Measurements from ENCODE around the gene ZNF408. TPM values are rescaled to one million over a fixed set of nuclear protein-coding genes. Genes with fewer than 3 reads are reported as not detected.

ZNF408 gene
- total and polyA plus RNA-seq, 2 of the 13 experiments (the other 11 are each of a cell fraction or from before 2014, with no cell fraction given): 11.2 to 12.5 TPM

DNA sequence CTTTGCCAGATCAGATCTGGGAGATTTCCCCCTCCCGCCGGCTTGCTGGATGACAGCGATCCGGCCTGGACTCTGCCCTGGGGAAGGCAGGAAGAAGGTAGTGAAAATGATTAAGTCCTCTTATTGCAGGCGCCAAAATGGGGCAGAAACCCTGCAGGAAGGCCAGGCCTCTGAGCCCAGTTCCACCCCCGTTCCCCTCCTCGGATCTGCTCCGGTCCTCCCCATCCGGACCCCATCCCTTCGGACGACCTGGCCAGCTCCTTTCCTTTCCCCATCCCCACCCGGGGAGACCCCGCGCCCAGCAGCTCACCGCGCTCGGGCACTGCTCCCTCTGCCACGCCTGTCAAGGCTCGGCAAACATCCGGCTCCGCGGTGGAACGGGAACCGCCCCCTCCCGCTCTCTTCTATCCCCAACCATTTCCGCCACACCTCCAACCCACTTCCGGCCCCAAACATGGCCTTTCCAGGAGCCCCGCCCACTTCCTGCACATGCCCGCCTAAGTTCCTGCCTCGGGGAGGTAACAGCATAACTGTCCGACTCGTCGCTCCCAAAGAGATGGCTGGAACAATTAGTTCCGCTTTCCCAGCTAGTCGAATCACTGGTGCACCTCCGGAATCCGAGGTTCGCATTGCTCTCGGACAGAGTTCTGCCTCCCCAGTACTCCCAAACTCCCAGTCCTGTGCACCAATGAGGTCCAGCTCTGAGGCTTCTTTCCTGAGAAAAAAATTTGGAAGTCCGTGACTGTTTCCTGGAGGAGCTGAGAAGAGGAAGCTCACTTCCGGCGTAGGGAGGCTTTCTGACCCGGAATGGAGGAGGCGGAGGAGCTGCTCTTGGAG, at the start of gene ZNF408, which contains the start of gene ARHGAP1 (continued):
- TF ChIP-seq, protein P1, sequence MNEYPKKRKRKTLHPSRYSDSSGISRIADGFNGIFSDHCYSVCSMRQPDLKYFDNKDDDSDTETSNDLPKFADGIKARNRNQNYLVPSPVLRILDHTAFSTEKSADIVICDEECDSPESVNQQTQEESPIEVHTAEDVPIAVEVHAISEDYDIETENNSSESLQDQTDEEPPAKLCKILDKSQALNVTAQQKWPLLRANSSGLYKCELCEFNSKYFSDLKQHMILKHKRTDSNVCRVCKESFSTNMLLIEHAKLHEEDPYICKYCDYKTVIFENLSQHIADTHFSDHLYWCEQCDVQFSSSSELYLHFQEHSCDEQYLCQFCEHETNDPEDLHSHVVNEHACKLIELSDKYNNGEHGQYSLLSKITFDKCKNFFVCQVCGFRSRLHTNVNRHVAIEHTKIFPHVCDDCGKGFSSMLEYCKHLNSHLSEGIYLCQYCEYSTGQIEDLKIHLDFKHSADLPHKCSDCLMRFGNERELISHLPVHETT (CRISPR knock-in tag; conservative IDR thresholded peaks at IDR 0.05): peak; percentile 77
- peak; percentile 24; the same call in 1 of the 2 replicates for TF ChIP-seq ZNF614 (CRISPR knock-in tag; IDR thresholded peaks at IDR 0.05; ENCODE audit: borderline replicate concordance)
- TF ChIP-seq, protein P2, sequence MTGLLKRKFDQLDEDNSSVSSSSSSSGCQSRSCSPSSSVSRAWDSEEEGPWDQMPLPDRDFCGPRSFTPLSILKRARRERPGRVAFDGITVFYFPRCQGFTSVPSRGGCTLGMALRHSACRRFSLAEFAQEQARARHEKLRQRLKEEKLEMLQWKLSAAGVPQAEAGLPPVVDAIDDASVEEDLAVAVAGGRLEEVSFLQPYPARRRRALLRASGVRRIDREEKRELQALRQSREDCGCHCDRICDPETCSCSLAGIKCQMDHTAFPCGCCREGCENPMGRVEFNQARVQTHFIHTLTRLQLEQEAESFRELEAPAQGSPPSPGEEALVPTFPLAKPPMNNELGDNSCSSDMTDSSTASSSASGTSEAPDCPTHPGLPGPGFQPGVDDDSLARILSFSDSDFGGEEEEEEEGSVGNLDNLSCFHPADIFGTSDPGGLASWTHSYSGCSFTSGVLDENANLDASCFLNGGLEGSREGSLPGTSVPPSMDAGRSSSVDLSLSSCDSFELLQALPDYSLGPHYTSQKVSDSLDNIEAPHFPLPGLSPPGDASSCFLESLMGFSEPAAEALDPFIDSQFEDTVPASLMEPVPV (CRISPR knock-in tag; IDR thresholded peaks at IDR 0.05): peak; percentile 92

DNA sequence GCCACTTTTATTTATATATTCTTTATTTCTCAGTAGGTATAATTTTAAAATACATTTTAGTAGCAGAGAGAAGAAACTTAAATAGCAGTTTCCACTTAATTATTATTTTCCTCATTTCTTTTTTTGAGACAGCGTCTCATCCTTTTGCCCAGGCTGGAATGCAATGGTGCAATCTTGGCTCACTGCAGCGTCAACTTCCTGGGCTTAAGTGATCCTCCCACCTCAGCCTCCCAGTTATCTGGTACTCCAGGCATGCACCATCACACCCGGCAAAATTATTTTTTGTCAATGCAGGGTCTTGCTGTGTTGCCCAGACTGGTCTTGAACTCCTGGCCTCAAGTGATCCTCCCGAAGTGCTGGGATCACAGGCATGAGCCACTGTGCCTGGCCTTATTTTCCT, 45.2 kb upstream of the ZNF408 start:
- H2AFZ ChIP-seq (ENCODE audit: low read length): no peak overlapping the region
- ChIA-PET CTCF (ENCODE audit: low intra/inter-chr PET ratio, low total read pairs) (no interaction called here), POLR2A (no interaction called here)
- WGBS (ENCODE audit: low lambda C conversion rate): 95% methylated on average over 4 of the region's 4 CpGs
- H3K27ac ChIP-seq (ENCODE audit: extremely low read length, insufficient read depth, low read length): no peak overlapping the region
- H3K4me1 ChIP-seq (ENCODE audit: insufficient read depth, low read length): peaks cover 10% of the 10 kb centered on the region
- FAIRE-seq: no peak
- no peaks in the 10 kb centered on the region for H4K20me1 ChIP-seq (ENCODE audit: insufficient read depth, low read length)
- H3K79me2 ChIP-seq (ENCODE audit: insufficient read depth, low read length): no peaks in the 10 kb centered on the region
- BruUV-seq (replicated peaks): no TSS peak
- H3K4me3 ChIP-seq (replicated peaks in 1 of 3; ENCODE audit: insufficient read depth in 1 of 3, low read depth in 2 of 3, low read length in 3 of 3): no peak overlapping the region
- no peak overlapping the region for H3K4me2 ChIP-seq (ENCODE audit: low read depth, low read length)
- ATAC-seq: no peak
- peaks cover 31 to 73% of the 10 kb centered on the region in 2 experiments for H3K36me3 ChIP-seq (replicated peaks in 1 of 2; ENCODE audit: control insufficient read depth in 1 of 2, insufficient read depth in 2 of 2, low read length in 2 of 2)
- in situ Hi-C loops (cut with HindIII; ENCODE audit: extremely low pct_ligation_motif_present, low pct_unique_long_range_greater_than_20kb): no loop called here
- DNase-seq (ENCODE audit: low spot score): no peak
- intact Hi-C loops (cut with micrococcal nuclease; ENCODE audit: unreplicated experiment): no loop called here
- TF ChIP-seq, protein P3, sequence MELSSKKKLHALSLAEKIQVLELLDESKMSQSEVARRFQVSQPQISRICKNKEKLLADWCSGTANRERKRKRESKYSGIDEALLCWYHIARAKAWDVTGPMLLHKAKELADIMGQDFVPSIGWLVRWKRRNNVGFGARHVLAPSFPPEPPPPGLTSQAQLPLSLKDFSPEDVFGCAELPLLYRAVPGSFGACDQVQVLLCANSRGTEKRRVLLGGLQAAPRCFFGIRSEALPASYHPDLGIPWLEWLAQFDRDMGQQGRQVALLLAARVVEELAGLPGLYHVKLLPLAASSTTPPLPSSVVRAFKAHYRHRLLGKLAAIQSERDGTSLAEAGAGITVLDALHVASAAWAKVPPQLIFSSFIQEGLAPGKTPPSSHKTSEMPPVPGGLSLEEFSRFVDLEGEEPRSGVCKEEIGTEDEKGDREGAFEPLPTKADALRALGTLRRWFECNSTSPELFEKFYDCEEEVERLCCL (CRISPR knock-in tag; IDR thresholded peaks at IDR 0.05; ENCODE audit: borderline replicate concordance): no peak
- TF ChIP-seq ZSCAN21 (CRISPR knock-in tag; IDR thresholded peaks at IDR 0.05; ENCODE audit: borderline replicate concordance) (no peak), NFE2L1 (CRISPR knock-in tag; IDR thresholded peaks at IDR 0.05; ENCODE audit: borderline replicate concordance) (no peak), SP1 (IDR thresholded peaks at IDR 0.05) (no peak), SP1 (CRISPR knock-in tag; IDR thresholded peaks at IDR 0.05) (no peak)
- H3K27me3 ChIP-seq (ENCODE audit: control insufficient read depth in 1 of 2, insufficient read depth in 2 of 2, low read length in 2 of 2): no peaks in the 10 kb centered on the region
- no peaks in the 10 kb centered on the region for H3K9me3 ChIP-seq (ENCODE audit: low read length)
- H3K9ac ChIP-seq (ENCODE audit: insufficient read depth, low read depth, low read length): no peak overlapping the region
